HuH-7.5 (cell line): ENCODE measurements around the gene THOP1.
A peak's percentile ranks its signal among the peaks of the same experiment; 100 is the strongest.

ENCODE experiments used
- DNase-seq: peaks from one replicate; pipeline ENCODE4 v3.0.0; 2011; ENCODE audit warnings: low spot score

THOP1 gene

DNA sequence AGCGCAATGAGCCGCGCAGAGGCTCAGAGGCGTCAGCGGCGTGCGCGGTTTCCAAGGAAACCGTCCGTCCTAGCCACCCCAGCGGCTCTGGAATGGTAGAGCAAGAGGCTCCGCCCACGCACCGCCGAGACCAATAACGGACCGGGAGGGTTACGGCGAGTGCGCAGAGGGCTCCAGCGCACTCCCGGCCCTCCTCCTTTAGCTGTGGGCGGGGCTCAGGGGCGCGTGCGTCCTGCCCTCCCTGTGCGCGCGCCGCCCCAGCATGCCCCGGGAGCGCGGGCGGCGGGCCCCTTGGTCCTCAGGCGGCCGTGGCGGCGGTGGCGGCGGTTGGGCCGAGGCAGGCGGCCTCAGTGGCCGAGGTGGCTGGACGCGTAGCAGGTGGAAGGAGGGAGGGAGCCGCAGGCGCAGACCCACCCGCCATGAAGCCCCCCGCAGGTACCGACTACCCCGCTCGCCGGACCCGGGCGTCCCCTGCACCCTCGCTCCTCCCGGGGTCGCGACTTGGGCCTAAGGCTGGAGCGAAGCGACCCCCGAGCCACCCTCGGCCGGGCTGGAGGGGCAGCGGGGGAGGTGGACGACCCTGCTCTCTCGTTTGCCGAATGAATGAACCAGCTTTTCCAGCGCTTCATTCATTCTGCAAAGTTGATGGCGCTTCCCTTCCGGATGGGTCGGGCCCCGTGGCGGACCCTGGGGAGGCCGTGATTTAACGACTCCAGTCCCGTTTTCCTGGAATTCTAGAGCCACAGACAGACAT is at the start of gene THOP1:
Gene THOP1 (plus strand): TSS at position 260 of the 754 bp plus-strand sequence. CDS start 160 bp downstream, at position 420.
- DNase-seq: peak; percentile 98

DNA sequence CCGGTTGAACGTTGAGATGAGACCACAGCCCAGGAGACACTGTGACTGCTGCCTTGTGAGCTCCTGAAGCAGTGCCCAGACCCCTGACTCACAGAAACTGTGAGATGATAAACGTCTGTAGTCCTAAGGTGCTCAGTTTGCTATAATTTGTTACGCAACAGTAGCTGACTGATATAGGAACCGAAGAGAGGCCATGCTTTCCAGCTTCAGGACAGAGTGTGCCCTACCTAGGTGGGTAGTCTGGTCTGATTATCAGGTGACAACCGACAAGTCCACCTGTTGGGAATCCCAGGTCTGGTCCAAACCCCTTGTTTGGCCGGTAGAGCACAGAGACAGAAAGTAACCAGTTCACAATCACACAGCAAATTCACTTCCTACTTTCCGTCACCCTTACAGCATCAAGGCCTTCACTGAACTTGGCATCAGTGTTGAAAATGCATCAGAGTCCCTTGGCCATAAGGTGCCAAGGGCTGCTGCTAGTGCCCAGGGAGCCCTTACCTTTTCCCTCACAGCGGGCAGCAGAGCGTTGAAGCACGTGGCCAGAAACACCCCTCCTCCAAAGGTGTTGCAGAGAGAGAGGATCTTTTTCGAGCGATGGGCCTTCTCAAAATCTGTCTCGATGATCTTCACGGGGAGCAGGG is 48.6 kb upstream of the THOP1 start:
- DNase-seq: no peak

DNA sequence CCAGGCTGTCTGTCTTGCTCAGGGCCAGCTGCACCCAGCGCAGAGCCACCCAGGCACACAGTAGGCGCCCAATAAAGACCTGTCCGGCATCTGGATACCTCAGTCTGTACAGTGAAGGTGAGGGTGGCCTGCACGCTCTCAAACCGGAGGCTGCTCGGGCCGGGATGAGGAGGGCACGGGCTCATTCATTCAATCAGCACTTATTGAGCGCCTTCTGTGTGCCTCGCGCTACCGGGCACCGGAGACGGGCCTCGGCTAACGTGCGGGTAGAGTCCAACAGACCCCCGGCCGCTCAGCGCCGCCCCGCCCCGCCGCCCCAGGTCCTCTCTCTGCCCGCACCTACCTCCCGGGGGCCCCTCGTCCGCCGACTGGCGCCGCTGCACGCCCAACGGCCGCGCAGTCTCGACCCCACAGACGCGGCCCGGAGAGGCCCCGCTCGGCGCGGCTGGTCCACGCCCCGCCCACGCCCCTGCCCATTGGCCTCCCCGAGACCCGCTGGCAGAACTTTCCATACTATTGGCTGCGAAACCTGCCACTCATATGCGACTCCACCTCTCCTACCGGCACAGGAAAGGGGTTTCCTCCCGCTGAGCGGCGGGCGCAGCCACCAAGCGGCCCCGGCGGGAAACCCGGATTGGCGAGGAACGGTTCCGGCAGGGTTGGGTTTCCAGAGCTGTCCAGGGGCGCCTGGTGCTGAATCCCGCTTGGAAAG is 45.5 kb upstream of the THOP1 start, which contains the start of gene SLC39A3:
Gene SLC39A3 (minus strand): TSS at position 416 of the 712 bp plus-strand sequence. CDS start 2,760 bp downstream, outside the sequence.
- DNase-seq: peak; percentile 100

DNA sequence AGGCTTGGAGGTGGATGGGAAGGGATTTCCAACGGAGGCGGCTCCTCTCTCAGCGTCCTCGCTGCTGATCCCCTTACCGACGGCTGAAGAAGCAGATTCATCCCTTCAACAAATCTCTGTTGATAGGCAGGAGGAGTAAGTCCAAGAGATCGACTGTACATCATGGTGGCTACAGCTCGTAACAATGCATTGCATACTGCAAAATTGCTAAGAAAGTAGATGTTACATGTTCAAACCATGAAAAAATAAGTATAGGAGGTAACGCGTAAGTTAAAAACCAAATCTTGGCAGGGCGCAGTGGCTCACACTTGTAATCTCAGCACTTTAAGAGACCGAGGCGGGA is 45.0 kb upstream of the THOP1 start:
- DNase-seq: no peak

DNA sequence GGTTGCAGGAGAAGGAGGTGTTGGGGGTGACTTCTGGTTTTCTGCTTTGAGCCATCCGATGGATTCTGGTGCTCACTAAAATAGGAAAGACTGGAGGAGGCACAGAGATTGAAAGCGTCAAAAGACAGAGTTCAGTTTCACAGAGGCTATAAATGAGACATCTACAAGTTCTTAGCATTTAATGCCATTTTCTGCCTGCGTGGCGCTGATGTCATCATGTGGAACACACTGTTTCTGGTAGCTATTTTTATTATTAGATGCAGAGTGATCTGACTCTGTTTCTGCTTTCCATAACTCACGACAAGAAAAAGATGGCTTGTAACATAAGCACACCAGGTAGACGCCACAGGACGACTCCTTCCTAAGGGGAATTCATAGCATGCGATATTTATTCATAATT is 42.2 kb upstream of the THOP1 start:
- no peak for DNase-seq

DNA sequence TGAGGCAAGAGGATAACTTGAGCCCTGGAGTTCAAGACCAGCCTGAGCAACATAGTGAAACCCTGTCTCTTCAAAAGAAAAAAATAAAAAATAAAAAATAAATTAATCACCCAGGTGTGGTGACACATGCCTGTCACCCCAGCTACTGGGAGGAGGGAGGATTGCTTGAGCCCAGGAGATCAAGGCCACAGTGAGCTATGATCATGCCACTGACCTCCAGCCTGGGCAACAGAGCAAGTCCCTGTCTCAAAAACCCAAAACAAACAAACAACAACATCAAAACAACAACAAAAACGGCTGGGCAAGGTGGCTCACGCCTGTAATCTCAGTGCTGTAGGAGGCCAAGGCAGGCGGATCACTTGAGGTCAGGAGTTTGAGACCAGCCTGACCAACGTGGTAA is 41.2 kb upstream of the THOP1 start:
- no peak for DNase-seq

DNA sequence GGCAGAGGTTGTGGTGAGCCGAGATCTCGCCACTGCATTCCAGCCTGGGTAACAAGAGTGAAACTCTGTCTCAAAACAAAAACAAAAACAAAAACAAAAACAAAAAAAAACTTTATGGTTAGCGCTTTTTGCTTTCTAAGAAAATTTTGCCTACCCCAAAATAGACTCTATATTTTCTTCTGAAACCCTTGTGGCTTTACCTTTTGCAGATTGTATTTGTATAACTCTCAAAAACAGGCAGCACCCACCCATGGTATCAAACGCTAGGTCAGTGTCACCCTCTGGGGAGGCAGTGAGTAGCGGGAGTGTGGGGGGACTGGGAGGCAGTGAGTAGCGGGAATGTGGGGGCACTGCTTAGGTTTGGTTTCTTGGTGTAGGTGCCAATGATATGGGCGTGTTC is 38.0 kb upstream of the THOP1 start:
- DNase-seq: no peak

DNA sequence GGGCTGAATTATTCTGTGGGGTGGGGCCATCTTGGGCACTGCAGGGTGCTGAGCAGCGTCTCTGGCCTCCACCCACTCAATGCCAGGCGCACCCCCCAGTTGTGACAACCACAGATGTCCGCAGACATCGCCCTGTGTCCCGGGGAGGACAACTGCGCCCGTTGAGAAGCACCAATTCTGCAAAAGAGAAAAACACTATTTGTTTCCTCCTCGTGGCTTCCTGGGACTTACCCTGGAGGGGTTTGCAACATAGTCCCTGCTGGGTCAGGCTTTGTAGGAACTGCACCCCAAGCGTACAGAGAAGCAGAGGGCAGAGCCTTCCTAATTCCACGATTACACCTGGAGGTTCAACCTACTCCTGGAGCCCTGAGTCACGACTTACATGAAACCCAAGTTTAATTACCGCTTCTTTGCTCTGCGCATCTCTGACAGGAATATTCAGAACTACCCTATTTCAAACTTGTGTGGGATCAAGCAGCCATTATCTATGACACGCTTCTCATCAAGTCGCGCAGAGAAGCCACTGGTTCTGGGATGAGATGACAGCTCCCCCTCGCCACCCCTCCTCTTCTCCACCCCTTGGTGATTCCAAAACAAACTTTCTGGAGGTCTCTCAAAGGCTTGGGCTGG is 34.4 kb upstream of the THOP1 start:
- no peak for DNase-seq

DNA sequence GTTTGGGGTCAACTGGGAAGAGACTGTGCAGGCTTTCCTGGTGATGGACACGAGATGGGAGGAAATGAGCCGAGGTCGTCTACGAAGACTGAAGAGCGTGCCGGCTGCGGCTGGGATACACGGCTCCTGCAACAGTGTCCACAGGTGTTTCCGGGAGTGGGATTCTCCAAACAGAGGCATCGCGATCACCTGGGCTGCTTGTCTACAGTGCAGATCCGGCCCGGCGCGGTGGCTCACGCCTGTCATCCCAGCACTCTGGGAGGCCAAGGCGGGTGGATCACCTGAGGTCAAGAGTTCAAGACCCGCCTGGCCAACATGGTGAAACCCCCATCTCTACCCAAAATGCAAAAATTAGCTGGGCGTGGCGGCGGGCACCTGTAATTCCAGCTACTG is 33.9 kb upstream of the THOP1 start:
- DNase-seq: no peak

DNA sequence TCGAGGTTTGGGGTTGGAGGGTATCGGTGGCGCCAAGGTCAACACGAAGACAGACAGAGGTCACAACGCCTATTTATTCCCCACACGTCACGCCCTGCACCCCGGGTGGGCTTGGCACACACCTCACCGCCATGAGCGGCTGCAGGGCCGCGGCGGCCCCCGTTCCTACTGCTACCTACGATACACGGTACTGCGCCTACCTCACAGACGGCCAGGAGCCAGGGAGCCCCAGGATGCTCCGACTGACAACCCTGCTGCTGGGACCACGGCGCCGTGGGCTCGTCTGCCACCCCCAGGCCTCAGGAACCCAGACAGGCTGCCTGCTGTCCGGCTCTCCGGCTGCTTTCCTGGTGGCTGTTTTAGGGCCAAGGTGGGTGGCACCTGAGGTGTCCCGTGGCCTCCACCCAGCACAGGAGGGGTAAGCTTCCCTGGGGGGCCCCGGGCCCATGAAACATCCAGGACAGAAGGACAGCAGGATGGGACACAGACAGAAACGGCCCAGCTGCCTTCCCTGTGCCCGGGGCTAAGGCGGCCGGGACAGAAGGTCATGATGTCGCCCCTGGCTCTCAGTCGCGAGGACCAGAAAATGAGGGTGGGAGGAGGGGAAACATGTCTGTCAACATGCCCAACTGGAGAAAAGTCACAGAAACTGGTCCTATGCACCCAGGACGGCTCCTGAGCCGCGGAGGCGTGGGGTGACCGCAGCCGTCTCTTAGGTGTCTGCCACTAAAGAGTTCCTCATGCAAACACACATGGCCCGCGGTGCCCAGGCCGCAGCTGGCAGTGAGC is 30.4 kb upstream of the THOP1 start:
- DNase-seq: no peak

DNA sequence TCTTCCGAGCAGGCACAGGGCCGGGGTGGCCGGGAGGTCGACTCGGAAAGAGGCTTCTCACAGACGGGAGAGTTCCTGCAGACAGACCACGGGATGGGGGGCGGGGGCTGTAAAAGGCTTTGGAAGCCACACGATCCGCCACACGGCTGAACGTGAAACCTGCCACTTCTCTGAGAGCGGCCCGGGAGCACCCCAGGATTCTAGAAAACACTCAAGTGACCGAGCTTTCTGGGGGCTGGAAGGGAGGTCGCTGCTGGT is 29.9 kb upstream of the THOP1 start:
- no peak for DNase-seq

DNA sequence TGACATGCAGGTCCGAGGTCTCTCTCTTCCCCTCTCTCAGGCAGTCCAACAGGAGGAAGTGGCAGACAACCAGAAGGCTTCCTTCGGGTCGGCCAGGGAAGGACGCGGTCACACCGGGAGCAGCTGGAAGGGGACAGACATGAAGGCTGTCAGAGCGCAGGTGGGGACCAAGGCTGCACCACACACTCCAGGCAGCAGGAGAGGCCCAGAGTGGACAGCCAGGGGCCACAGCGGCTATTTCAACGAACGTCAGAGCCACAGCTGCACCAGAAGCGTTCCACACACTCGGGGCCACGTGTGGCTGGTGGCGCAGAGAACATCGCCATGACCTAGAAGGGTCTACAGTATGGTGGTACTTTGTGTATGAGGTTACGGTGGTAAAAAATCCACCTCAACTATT is 29.5 kb upstream of the THOP1 start:
- no peak for DNase-seq

DNA sequence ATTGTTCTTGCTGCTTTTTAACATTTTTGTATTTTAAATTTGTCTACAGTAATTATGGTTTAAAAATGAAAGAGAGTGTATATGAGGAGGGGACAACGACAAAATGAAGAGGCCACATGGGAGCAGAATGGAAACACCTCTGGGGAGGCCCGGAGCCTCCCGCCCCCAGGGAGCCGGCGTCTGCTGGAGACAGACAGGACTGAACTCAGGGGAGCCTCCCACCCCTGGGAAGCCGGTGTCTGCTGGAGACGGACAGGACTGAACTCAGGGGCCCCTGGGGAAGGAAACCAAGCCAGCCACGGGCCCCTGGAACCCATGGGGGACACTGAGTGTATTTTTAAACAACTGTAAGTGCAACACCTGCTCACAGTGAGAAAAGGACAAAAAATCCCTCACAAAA is 28.8 kb upstream of the THOP1 start:
- DNase-seq: no peak

DNA sequence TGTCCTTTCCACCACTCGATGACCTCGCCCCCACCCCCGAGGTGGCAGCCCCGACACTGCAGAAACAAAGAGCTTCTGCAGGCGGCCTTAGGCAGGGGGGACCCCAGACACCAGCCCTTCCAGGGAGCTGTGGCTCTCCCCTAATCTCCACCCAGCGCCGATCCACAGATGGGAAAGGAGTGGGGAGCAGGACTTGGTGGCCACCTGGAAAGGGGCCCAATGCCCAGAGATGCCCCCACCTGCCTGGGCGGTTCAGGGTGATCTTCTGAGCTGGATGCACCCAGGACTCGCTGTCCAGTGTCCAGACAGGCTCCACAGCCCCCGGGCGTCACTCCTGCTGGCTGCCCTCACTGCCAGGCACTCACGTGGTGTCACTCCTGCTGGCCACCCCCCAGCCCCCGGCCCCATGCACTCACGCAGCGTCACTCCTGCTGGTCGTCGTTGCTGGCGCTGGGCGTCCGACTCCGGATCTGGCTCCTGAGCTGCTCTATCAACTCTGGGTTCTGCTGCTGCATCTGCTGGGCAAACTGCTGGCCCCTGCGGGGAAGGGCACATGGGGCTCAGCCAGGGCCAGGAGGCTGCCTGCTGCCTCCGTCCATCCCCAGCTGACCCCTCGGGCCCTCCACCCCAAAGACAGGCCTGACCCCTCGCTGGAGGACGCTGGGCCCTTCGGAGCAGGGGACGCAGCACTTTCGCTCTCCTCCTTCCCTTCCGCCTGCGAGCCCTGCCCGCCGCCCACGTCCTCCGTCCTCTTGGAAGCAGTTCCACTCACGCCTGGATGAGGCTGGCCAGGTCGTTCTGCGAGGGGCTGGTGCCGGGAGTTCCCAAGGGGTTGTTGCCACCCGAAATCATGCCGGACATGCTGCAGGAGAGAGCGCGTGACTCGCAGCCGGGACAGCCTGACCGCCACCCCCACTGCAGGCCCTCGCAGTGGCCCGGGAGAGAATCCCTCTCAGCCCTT is 28.1 kb upstream of the THOP1 start:
- DNase-seq: no peak

DNA sequence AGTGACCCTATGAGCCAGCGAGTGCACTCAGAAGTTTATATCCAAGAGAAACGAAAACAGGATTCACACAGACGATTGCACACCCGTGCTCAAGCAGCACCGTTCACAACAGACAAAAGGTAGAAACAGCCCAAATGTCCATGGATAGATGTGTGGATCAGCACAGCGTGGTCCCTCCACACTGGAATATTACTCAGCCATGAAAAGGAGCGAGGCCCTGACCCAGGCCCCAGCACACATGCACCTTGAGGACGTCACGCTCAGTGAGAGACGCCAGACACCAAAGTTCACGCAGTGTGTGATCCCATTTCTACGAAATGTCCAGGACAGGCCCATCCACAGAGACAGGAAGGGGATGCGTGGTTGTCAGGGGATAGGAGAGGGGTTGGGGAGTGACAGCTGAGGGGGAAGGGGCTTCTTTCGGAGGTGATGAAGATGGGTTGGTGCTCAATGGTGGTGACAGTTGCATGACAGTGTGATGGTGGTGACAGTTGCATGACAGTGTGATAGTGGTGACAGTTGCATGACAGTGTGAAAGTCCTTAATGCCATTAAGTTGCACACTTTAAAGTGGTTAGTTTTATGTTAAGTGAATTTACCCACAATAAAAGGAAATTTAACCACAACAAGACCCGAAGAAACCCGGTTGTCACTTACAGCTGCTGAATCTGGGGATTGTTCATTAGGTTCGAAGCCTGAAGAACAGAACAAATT is 26.5 kb upstream of the THOP1 start:
- no peak for DNase-seq

DNA sequence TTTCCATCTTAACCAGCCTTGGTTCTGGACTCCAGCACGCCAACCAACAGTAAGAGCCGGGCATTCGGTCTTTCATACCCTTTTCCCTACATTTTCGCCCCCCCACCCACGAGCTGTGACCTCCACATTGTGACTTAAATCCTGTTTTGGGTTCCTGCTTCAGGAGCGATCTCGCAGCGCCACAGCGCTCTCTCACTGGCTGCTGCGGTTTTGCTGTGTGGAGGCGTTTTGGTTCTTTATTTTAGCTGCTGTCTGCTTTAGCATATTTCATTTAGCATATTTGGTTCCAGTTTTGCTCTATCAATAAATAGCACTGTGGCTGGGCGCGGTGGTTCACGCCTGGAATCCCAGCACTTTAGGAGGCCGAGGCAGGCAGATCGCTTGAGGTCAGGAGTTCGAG is 25.9 kb upstream of the THOP1 start:
- no peak for DNase-seq

DNA sequence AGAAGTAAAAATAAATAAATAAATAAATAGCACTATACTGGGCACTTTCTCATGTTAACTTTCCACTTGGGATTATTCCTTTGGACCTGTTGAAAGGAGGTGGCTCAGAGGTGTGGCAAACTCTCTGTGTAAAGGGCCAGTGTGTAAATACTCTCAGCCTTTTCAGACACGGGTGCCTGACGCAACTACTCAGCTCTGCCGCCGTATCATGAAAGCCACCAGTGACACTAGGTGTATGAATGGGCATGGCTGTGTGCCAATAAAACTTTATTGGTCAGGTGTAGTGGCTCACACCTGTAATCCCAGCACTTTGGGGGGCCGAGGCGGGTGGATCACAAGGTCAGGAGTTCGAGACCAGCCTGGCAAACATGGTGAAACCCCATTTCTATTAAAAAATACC is 25.3 kb upstream of the THOP1 start:
- DNase-seq: no peak

DNA sequence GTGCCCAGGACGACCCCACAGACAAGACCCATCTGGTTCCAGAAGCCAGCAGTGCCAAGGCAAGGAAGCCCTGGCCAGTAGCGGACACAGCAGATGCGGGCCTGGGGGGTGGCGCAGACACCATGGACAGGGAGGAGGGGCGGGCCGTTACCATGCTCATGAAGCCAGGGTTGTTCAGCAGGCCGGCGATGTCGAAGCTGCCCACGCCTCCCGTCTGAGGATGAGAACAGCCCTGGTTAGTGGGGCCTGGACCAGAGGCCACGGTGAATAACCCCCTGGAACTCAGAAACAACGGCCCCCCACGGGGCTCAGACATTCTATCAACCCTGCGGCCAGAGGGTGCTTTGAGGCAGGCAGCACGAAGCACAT is 24.0 kb upstream of the THOP1 start:
- no peak for DNase-seq

DNA sequence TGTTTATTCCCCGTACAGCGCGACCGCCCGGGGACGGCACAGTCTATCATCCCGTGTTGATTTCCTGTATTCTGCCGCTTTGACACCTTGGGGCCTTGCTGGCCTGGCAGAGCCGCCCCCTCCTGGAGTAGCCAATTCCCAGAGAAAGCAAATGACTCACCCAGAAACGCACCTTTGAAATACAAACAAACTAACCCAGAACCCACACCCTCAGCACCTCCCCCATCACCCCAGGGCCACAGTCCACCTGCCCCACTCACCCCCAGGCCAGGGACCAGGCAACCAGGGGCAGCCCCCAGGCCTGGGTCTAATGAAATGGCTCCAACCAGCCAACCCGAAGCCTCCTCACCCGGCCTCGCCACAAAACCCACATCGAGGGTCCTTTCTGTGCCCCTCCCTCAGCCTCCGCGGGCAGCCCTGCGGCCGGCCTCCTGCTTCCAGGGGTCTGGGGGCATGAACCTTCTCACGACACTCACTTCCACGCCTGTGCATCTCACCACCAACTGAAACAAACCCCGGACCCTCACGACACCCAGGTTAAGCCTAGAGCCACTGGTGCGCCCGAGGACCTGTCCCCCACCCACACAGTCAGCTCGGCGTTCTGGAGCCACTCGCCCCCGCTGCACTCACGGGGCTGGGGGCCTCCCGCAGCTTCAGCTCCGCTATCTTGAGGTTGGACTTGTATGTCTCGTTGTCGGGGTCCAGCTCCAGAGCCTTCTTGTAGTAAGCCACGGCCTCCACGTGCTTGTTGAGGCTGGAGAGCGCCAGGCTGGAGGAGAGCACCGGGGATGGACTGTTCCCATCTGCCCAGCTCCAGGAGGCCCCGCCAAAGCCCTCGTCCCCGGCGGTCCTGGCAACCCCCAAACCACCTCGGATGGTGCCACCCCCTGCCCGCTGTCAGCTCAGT is 23.2 kb upstream of the THOP1 start:
- no peak for DNase-seq
